Measurements from ENCODE around the gene RPS6KB2. TPM values are rescaled to one million over a fixed set of nuclear protein-coding genes. Genes with fewer than 3 reads are reported as not detected.

Gene RPS6KB2
- 58.8 and 65.0 TPM in 2 replicates for total RNA-seq (2021)
- percentile 62 among the genes with signal in this experiment for Bru-seq, nascent RNA
- BruChase-seq, experiment 1, labeled RNA remaining after a 2-hour chase: percentile 62 among the genes with signal in this experiment
- BruChase-seq, experiment 2, labeled RNA remaining after a 6-hour chase: percentile 67 among the genes with signal in this experiment
- long read RNA-seq, transcript RPS6KB2-201 (15 exons, 1,733 nt): major isoform, 137 of 199 reads
- long read RNA-seq, partial matches to known transcripts: 9 of 199 reads
- long read RNA-seq, other reads (novel, unspliced or antisense): 52 of 199 reads

DNA sequence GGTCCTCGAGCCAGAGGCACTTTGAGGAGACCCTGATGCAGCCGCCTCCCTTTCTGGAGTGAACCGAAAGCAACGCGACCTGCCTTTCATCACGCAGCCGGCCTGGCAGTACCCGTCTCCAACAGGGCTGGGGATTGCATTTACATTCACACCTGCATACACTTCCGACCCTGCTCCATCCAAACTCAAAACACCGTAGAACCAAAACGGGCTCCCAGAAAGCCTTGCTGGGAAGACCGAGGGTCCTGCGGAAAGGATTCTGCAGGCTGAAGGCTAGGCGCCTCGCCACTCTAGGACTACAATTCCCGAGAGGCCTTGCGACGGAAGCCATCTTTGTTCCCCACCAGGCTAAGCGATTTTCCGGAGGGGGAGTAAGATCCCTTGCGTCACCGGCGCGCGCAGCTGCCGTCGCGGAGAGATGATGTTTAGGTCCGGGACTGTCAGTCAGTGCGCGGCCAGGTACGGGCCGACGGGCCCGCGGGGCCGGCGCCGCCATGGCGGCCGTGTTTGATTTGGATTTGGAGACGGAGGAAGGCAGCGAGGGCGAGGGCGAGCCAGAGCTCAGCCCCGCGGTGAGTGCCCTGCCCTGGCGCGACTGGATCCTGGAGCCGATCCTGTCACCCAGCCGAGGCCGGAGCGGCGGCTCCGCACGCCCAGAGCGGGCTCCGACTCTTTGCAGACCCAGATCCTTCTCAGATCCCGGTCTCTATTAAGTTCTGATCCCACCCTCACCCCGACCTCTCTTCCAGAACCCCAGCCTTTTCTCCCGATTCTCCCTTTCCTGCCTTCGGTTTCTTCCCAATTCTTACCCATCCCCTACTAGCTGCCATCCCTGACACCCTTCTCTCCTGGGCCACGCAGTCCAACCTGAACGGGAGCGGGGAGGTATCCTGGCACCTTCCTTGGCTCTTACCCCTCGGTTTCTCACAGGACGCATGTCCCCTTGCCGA lies at the start of gene RPS6KB2:
TSS of gene RPS6KB2 (plus strand) at position 443 of the 950 bp plus-strand sequence. CDS start at position 495, 52 bp downstream.
- TF ChIP-seq EZH2 (IDR thresholded peaks at IDR 0.05; ENCODE audit: borderline replicate concordance, low read depth, low read length, poor library complexity, severe bottlenecking): no peak
- TF ChIP-seq, protein P1, sequence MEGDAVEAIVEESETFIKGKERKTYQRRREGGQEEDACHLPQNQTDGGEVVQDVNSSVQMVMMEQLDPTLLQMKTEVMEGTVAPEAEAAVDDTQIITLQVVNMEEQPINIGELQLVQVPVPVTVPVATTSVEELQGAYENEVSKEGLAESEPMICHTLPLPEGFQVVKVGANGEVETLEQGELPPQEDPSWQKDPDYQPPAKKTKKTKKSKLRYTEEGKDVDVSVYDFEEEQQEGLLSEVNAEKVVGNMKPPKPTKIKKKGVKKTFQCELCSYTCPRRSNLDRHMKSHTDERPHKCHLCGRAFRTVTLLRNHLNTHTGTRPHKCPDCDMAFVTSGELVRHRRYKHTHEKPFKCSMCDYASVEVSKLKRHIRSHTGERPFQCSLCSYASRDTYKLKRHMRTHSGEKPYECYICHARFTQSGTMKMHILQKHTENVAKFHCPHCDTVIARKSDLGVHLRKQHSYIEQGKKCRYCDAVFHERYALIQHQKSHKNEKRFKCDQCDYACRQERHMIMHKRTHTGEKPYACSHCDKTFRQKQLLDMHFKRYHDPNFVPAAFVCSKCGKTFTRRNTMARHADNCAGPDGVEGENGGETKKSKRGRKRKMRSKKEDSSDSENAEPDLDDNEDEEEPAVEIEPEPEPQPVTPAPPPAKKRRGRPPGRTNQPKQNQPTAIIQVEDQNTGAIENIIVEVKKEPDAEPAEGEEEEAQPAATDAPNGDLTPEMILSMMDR (conservative IDR thresholded peaks at IDR 0.05; ENCODE audit: low read depth, low read length): no peak
- POLR2A ChIA-PET (ENCODE audit: low non-redundant PET): no interaction called here

DNA sequence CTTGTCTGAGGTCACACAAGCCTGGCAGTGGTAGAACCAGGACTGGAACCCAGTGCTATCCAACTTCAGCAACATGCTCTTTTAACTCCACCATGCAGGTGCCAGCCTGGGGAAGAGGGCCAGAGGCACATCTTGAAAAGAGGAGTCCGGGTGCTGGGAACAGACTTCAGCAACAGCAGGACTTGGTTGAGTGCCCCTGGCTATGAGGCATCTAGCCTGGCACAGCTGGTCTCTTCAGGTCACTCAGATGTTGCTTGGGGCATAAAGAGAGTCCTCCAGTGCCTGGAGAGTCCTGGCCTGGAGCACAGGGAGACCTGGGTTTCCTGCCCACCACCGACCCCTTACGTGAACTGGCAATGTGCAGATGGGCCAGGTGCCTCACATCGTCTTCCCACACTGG lies 49.8 kb upstream of the RPS6KB2 start:
- POLR2A ChIA-PET (ENCODE audit: low non-redundant PET): no interaction called here
- intact Hi-C loops (cut with micrococcal nuclease; ENCODE audit: unreplicated experiment): no loop called here
- H3K27ac ChIP-seq (ENCODE audit: low read depth, low read length, poor library complexity, severe bottlenecking): no peak overlapping the region
- DNase-seq (ENCODE audit: low spot score): no peak
- peaks cover 18% of the 10 kb centered on the region for H3K4me1 ChIP-seq (ENCODE audit: insufficient read depth, low read length, poor library complexity, severe bottlenecking)
- no peaks in the 10 kb centered on the region for H3K9me3 ChIP-seq (ENCODE audit: low read depth, low read length, poor library complexity, severe bottlenecking)
- H3K27me3 ChIP-seq (replicated peaks; ENCODE audit: insufficient read depth, low read depth, low read length, poor library complexity): no peaks in the 10 kb centered on the region
- no peak overlapping the region for H3K4me3 ChIP-seq (ENCODE audit: low read depth, low read length, poor library complexity, severe bottlenecking)
- CTCF ChIA-PET: no interaction called here
- no peaks in the 10 kb centered on the region for H3K36me3 ChIP-seq (ENCODE audit: insufficient read depth, low read length, poor library complexity, severe bottlenecking)
- no peak for TF ChIP-seq EZH2 (IDR thresholded peaks at IDR 0.05; ENCODE audit: borderline replicate concordance, low read depth, low read length, poor library complexity, severe bottlenecking)
- TF ChIP-seq, protein P1 (conservative IDR thresholded peaks at IDR 0.05; ENCODE audit: low read depth, low read length): no peak
- no TSS peak for BruUV-seq (replicated peaks)

More for the DNA sequence above, at the start of gene RPS6KB2:
- no TSS peak for BruUV-seq (replicated peaks)
- Histone ChIP-seq H3K4me3 (ENCODE audit: low read depth, low read length, poor library complexity, severe bottlenecking) (peak within 1 kb of the TSS; percentile 74), H3K27ac (ENCODE audit: low read depth, low read length, poor library complexity, severe bottlenecking) (peak within 1 kb of the TSS; percentile 78), H3K9me3 (ENCODE audit: low read depth, low read length, poor library complexity, severe bottlenecking) (no peaks in the 10 kb centered on the region), H3K36me3 (ENCODE audit: insufficient read depth, low read length, poor library complexity, severe bottlenecking) (peaks cover 8% of the 10 kb centered on the region), H3K27me3 (replicated peaks; ENCODE audit: insufficient read depth, low read depth, low read length, poor library complexity) (no peaks in the 10 kb centered on the region), H3K4me1 (ENCODE audit: insufficient read depth, low read length, poor library complexity, severe bottlenecking) (peaks cover 11% of the 10 kb centered on the region)
- CTCF ChIA-PET: no interaction called here
- peak; percentile 99 for DNase-seq (ENCODE audit: low spot score)
- intact Hi-C loops (cut with micrococcal nuclease; ENCODE audit: unreplicated experiment): no loop called here
